ENCODE measurements around the gene PDE11A. TPM values are rescaled to one million over a fixed set of nuclear protein-coding genes. Genes with fewer than 3 reads are reported as not detected.

Gene PDE11A
- total RNA-seq, 4 donors from 2014 or later, result 0.82 to 16.2 (median 4.3) TPM

- Histone ChIP-seq H3K36me3 (no peaks in the 10 kb centered on the region), H3K4me3 (no peak overlapping the region), H3K27ac (no peak overlapping the region), H3K4me1 (no peaks in the 10 kb centered on the region), H3K9me3 (no peaks in the 10 kb centered on the region), H3K27me3 (no peaks in the 10 kb centered on the region)
- ATAC-seq (no peak), DNase-seq (no peak)
- TF ChIP-seq POLR2A (IDR thresholded peaks at IDR 0.05) (no peak), CTCF (IDR thresholded peaks at IDR 0.05 in 4 of 5, conservative IDR thresholded peaks at IDR 0.05 in 1 of 5) (no peak)
- intact Hi-C loops (cut with DNase I; ENCODE audit: low total_unique reads) (no loop called here), in situ Hi-C loops (cut with MboI; ENCODE audit: low sequenced_read_pairs in 4 of 4) (loop anchor here in 2 of 4 donors (25.0 kb wide), 2 partner anchors 251 to 401 kb away; no protein-coding TSS in a partner anchor)
These were observed 333.9 kb downstream of the PDE11A start for GRCh38 chr2:177738461-177739235.

GRCh38 chr2:177735318-177735803 lies 337.2 kb downstream of the PDE11A start:
- in situ Hi-C loops (cut with MboI; ENCODE audit: low sequenced_read_pairs in 4 of 4), result loop anchor here in 2 of 4 donors (25.0 kb wide), 2 partner anchors 248 to 398 kb away; no protein-coding TSS in a partner anchor
- TF ChIP-seq CTCF (IDR thresholded peaks at IDR 0.05 in 4 of 5, conservative IDR thresholded peaks at IDR 0.05 in 1 of 5) (no peak), POLR2A (IDR thresholded peaks at IDR 0.05) (no peak)

DNA sequence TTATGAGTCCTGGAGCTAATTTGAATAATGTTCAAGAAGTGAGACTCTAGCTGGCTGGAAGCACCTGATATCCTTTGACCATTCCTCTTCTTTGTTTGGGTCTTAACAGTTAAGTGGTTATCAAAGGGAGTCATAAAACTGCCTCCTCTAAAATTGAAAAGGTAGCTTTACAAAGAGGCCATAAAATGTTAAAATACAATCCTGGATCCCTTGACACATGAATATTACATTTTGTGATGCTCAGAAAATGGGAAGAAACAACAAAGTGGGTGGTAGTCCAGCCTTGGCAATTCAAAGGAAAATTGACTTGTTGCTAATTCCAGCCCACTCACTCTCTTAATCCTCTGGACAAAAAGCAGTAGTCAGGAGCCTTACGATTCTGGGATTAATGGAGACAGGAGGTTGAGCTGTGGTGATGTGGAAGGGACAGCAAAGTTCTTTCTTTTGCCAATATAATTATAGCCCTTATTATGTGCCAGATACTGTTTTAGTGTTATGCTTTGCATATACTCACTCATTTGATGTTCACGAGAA lies 339.2 kb downstream of the PDE11A start:
- H3K27me3 ChIP-seq, result no peaks in the 10 kb centered on the region
- H3K9me3 ChIP-seq, result no peaks in the 10 kb centered on the region
- in situ Hi-C loops (cut with MboI; ENCODE audit: low sequenced_read_pairs in 4 of 4) (loop anchor here in 2 of 4 donors (25.0 kb wide), 2 partner anchors 246 to 396 kb away; no protein-coding TSS in a partner anchor), intact Hi-C loops (cut with DNase I; ENCODE audit: low total_unique reads) (no loop called here)
- ATAC-seq (no peak), DNase-seq (no peak)
- no peaks in the 10 kb centered on the region for H3K36me3 ChIP-seq
- H3K27ac ChIP-seq, result no peak overlapping the region
- no peak overlapping the region for H3K4me3 ChIP-seq
- peaks cover 0 to 5% of the 10 kb centered on the region in 2 donors for H3K4me1 ChIP-seq
- TF ChIP-seq CTCF (IDR thresholded peaks at IDR 0.05 in 4 of 5, conservative IDR thresholded peaks at IDR 0.05 in 1 of 5), result no peak
- TF ChIP-seq POLR2A (IDR thresholded peaks at IDR 0.05), result no peak

More at GRCh38 chr2:177735318-177735803, 337.2 kb downstream of the PDE11A start:
- Histone ChIP-seq H3K9me3 (no peaks in the 10 kb centered on the region), H3K27me3 (no peaks in the 10 kb centered on the region), H3K36me3 (no peaks in the 10 kb centered on the region), H3K4me1 (no peaks in the 10 kb centered on the region), H3K27ac (no peak overlapping the region), H3K4me3 (no peak overlapping the region)
- no peak for DNase-seq
- intact Hi-C loops (cut with DNase I; ENCODE audit: low total_unique reads), result no loop called here
- ATAC-seq, result no peak

DNA sequence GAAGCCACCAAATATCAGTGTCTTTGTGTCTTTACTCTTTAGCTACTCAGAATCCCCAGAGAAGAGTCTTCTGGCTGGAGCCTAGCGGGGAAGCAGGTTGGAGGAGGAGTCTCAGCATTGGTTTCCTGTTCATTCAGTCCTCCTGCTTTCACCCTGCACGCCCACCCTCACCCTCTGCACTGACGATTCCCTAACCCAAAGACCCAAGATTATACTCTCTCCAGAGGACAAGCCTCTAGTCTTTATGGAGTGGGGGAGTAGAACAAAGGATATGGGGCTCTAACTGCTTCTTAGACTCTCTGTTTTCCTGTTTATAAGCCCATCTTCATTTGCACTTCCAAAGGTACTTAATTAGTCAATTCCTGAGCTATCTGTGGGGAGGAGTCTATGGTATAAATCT lies 341.2 kb downstream of the PDE11A start:
- intact Hi-C loops (cut with DNase I; ENCODE audit: low total_unique reads) (no loop called here), in situ Hi-C loops (cut with MboI; ENCODE audit: low sequenced_read_pairs in 4 of 4) (loop anchor here in 2 of 4 donors (25.0 kb wide), 2 partner anchors 244 to 394 kb away; no protein-coding TSS in a partner anchor)
- Histone ChIP-seq H3K9me3 (no peaks in the 10 kb centered on the region), H3K4me3 (no peak overlapping the region), H3K36me3 (no peaks in the 10 kb centered on the region), H3K27ac (no peak overlapping the region), H3K4me1 (peaks cover 0 to 5% of the 10 kb centered on the region in 2 donors), H3K27me3 (no peaks in the 10 kb centered on the region)
- TF ChIP-seq CTCF (IDR thresholded peaks at IDR 0.05 in 4 of 5, conservative IDR thresholded peaks at IDR 0.05 in 1 of 5) (no peak), POLR2A (IDR thresholded peaks at IDR 0.05) (no peak)
- ATAC-seq (no peak), DNase-seq (no peak)
